ENCODE data around the gene FOXO3. TPM values are rescaled to one million over a fixed set of nuclear protein-coding genes. Genes with fewer than 3 reads are reported as not detected.

FOXO3 gene
- total RNA-seq, 1 donor from 2014 or later: 41.4 TPM

GRCh38 chr6:108543175-108543940 lies 17.4 kb upstream of the FOXO3 start:
- Histone ChIP-seq H3K36me3 (ENCODE audit: control insufficient read depth, insufficient read depth, low read length) (no peaks in the 10 kb centered on the region), H3K27me3 (ENCODE audit: control insufficient read depth, insufficient read depth, low read length) (no peaks in the 10 kb centered on the region), H3K4me3 (ENCODE audit: low read depth, low read length) (no peak overlapping the region)
- DNase-seq (ENCODE audit: low read depth): no peak
- no peak for TF ChIP-seq CTCF (IDR thresholded peaks at IDR 0.05; ENCODE audit: insufficient read depth, low read length, poor library complexity, severe bottlenecking)

GRCh38 chr6:108544606-108545005 lies 16.1 kb upstream of the FOXO3 start:
- no peak for DNase-seq (ENCODE audit: low read depth)
- TF ChIP-seq CTCF (IDR thresholded peaks at IDR 0.05; ENCODE audit: insufficient read depth, low read length, poor library complexity, severe bottlenecking): no peak
- Histone ChIP-seq H3K27me3 (ENCODE audit: control insufficient read depth, insufficient read depth, low read length) (no peaks in the 10 kb centered on the region), H3K36me3 (ENCODE audit: control insufficient read depth, insufficient read depth, low read length) (no peaks in the 10 kb centered on the region), H3K4me3 (ENCODE audit: low read depth, low read length) (no peak overlapping the region)

GRCh38 chr6:108546079-108547049 lies 14.4 kb upstream of the FOXO3 start:
- H3K36me3 ChIP-seq (ENCODE audit: control insufficient read depth, insufficient read depth, low read length): no peaks in the 10 kb centered on the region
- DNase-seq (ENCODE audit: low read depth): no peak
- no peak overlapping the region for H3K4me3 ChIP-seq (ENCODE audit: low read depth, low read length)
- no peak for TF ChIP-seq CTCF (IDR thresholded peaks at IDR 0.05; ENCODE audit: insufficient read depth, low read length, poor library complexity, severe bottlenecking)
- no peaks in the 10 kb centered on the region for H3K27me3 ChIP-seq (ENCODE audit: control insufficient read depth, insufficient read depth, low read length)

- TF ChIP-seq CTCF (IDR thresholded peaks at IDR 0.05; ENCODE audit: insufficient read depth, low read length, poor library complexity, severe bottlenecking): no peak
- no peak for DNase-seq (ENCODE audit: low read depth)
- no peaks in the 10 kb centered on the region for H3K27me3 ChIP-seq (ENCODE audit: control insufficient read depth, insufficient read depth, low read length)
- no peak overlapping the region for H3K4me3 ChIP-seq (ENCODE audit: low read depth, low read length)
- no peaks in the 10 kb centered on the region for H3K36me3 ChIP-seq (ENCODE audit: control insufficient read depth, insufficient read depth, low read length)
Measured at GRCh38 chr6:108549241-108549640, 11.5 kb upstream of the FOXO3 start.

GRCh38 chr6:108549741-108550140 lies 11.0 kb upstream of the FOXO3 start:
- no peak for DNase-seq (ENCODE audit: low read depth)
- Histone ChIP-seq H3K27me3 (ENCODE audit: control insufficient read depth, insufficient read depth, low read length) (no peaks in the 10 kb centered on the region), H3K36me3 (ENCODE audit: control insufficient read depth, insufficient read depth, low read length) (no peaks in the 10 kb centered on the region), H3K4me3 (ENCODE audit: low read depth, low read length) (no peak overlapping the region)
- TF ChIP-seq CTCF (IDR thresholded peaks at IDR 0.05; ENCODE audit: insufficient read depth, low read length, poor library complexity, severe bottlenecking): no peak
